ENCODE results near the gene SFMBT2.
"Not testable (repeated sequence)": the region's sequence is repeated elsewhere in the genome, so short reads cannot be mapped to it uniquely, and the experiment has no call there.

The SFMBT2 gene

DNA sequence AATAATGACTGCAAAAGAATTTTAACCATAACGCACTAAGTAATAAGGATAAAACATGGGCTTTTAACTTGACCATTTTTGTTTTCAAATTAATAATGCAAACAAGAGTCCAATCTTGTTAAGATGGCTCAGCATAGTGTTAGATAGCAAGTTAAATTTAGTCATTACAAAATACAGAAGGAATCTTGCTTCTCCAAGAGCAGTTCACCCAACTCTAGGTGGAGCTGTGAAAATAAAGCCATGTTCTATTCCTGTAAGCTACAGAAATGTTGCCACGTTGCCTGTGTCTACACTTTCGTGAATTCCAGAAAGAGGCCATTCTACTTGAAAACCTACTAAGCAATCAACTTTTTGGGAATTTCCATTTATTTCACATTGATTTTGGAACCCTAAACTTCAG lies 191.9 kb downstream of the SFMBT2 start:
- no peak for DNase-seq (ENCODE audit: low spot score)

DNA sequence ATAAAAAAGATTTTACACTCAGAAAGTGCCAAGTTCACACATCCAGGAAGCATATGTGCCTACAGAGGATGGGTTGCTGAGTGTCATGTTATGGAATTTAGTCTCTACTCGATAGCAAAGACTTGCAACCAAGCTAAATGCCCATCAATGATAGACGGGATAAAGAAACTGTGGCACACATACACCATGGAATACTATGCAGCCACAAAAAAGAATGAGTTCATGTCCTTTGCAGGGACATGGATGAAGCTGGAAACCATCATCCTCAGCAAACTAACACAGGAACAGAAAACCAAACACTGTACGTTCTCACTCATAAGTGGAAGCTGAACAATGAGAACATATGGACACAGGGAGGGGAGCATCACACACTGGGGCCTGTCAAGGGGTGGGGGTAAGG lies 198.1 kb downstream of the SFMBT2 start:
- DNase-seq (ENCODE audit: low spot score): not testable (repeated sequence)

DNA sequence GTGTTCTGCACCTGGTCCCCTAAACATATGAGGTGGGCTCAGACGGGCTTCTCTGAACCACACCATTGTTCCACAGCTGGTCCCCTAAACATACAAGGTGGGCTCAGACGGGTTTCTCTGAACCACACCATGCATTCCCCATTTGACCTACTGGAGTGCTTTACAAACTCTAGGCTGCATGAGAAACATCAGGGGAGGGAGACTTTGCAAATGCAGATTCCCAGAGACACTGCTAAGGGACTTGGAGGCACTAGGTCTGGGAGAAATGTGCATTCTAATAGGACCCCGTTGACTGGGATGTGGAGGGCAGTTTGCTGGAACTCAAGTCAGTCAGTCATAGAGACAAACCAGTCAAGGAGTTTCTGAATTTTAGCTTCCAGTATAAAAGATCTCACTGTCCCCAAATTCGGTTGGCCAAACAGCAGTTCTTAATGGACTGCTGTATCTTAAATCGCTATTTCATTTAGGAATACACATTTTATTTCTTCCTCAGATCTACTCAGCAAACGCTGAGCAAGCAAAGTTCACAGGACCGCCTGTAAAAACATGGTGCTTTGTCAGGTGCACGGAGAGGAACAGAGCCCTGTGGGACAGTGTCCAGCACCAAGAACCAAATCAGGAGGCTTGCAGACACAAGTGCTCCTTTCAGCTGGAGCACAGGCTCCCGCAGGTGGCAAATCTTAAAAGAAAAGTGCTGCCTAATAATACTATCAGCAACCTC lies 198.8 kb downstream of the SFMBT2 start:
- DNase-seq (ENCODE audit: low spot score): no peak

DNA sequence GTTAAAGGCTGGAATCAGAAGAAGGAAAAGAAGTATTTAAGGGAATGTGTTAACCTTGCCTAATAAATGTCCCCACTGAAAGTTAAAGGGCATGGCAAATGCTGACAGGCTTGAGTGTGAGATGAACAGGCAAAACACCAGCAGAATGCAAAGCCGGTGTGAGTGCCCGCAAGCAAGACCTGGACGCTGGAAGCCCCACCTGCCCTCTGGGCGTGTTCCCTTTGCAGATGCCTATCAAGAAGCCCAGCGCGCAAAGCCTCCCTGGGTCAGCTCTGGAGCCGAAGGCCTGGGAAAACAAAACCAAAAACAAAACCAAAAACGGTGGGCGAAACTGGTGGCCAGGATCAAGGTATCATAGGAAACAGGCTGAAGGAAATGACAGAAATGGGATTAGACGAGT lies 200.3 kb downstream of the SFMBT2 start:
- no peak for DNase-seq (ENCODE audit: low spot score)

DNA sequence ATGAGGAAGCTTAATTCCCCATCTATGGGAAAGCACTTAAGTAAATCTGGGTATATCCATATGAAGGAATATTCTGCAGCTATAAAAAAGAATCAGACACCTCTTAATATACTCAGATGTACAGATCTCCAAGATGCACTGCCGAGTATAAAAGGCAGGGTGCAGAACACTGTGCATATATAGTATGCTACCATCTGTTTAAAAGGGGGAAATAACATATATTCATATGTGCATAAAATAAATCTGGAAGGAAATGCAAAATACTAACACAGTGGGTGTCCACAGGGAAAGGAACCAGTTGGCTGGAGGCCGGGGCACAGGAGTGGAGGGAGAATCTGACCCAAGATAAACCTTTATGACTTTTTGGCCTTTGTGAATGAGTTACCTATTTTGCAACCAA lies 201.4 kb downstream of the SFMBT2 start:
- no peak for DNase-seq (ENCODE audit: low spot score)

DNA sequence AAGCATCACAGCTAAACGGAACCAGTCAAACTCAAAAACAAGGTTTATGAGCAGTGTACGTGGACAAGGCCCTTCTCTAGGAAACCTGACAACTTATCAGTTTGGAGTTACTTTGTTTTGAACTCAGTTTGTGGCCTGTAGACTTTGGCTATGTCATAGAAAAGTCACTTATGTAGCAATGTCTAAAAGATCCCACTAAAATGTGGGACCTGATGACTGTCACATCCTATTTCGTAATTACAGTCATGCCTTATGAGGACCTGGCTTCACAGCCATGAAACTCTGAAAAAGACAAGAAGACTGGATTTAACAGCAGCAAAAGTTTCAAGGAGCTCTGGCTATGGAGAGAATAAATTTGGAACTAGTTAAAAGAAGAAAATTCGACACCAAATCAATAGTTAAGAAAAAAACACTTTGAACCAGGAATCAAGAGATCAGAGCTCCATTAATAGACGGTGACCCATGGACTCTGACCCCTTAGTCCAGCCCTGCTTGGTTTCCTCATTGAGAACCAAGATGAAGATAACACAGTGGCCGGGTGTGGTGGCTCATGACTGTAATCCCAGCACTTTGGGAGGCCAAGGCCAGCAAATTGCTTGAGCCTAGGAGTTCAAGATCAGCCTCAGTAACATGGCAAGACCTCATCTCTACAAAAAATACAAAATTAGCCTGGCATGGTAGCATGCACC lies 204.3 kb downstream of the SFMBT2 start:
- DNase-seq (ENCODE audit: low spot score): no peak

DNA sequence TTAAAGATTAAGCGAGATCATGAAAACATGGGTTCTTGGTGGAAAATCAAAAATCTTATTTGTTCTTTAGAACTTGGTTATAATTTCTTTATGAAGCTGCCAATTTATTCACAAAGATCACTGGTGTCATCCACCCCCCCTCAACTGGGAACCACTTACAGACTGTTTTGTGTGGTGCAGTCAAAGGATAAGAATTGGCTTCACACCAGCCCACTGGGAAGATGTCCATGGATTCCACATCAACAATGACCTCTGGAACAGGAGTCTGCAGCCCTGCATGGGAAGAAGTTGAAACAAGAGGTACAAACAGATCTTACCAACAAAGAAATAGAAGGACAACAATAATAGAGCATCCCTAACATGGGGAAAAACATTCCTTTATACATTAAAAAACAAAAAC lies 205.2 kb downstream of the SFMBT2 start:
- DNase-seq (ENCODE audit: low spot score): no peak

DNA sequence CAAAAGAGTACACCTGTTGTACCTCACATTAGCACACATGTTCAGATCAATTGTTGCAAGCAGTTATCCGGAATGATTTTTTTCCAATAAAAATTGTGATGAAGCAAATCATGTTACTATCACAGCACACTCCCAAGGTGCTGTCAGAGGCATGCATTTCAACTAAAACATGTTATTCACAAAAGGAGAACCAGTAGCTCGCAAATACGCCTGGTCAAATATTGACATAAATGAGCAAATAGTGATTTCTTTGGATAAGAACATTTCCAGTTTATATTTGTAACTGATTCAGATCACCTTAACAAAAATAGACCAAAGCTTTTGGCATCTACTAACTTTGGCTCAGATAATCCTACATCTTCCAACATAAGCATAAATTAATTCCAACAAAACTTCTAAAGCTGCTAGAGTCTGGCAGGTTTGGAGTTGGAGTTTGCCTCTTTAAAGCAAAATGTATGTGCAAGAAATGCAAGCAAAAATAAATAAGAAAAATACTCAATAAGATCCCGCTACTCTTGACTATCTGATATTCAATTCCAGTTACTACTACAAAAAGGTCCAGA lies 208.0 kb downstream of the SFMBT2 start:
- no peak for DNase-seq (ENCODE audit: low spot score)

DNA sequence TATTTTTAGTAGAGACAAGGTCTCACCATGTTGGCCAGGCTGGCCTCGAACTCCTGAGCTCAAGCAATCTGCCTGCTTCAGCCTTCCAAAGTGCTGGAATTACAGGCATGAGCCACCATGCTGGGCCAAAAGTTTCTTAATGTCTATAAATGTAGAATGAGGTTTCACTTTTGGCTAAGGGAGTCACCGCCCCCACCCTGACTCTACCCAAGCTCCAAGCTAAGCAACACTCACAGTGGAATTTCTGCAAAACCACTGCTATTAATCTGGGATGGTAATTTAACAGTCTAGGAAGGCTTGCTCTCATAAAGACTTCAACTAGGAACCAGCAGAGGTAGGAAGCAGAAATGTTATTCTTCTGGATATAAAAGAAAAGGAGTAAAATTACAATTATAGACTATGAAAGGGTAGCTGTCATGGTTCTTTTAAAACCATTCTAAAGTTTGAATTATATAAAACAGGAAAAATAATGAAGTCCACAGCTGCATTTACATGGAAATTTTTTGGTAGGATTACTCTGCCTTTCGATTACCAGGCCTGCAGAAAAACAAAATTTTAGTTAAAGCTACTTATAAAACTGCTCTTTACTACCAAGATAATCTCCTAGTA lies 211.6 kb downstream of the SFMBT2 start:
- DNase-seq (ENCODE audit: low spot score): no peak

DNA sequence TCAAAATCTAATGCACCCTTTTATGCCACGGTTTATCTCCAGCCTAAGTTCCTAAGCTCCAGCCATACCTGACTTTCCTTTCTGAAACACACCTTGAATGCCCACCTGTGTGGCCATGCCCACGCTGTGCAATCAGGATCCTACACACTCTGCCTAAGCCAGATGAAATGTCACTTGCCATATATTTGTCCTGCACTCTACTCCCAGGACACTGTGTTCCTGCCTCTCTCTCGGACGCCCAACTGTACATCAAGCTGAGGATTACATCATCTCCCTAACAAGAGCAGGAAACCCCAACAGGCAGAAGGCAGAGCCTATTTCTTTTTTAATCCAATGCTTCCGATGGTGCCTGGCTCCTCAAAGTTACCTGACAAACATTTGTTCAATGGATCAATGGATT lies 214.6 kb downstream of the SFMBT2 start:
- DNase-seq (ENCODE audit: low spot score): no peak

DNA sequence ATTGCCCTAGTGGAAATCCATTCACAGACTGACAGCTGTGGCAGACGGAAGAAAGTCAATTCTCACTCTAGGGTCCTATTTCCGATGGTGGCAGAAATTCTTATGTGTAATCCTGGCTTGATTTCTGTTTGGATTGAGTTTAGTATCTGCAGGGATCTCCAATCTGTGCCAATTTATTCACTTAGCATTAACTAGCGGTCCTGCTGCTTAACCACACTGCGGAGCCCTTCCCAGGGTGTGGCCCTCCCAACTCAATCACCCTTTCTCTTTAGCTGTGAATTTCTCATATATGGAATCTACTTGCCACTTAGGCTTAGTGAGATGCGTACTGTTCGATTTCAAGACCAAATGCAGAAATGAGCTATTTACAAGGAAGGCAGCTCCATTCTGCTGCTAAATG lies 215.7 kb downstream of the SFMBT2 start:
- no peak for DNase-seq (ENCODE audit: low spot score)

DNA sequence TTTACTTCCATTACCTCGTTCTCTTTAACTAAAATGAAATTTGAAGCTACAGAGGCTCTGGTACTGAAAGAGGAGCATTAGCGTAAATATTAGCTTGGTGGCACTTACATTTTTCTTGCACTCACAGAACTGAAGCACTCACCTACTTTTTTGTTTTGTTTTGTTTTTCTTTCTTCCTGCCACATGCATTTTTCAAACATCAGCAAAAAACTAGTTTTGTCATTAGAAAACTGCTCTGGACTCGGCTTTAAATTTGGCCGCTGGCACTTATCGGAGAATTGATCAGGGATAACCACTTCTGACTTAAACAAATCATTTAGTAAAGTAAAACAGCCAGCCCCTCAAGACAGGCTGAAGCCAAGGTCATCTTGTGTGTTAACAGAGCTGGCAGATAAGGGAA lies 216.3 kb downstream of the SFMBT2 start:
- no peak for DNase-seq (ENCODE audit: low spot score)

DNA sequence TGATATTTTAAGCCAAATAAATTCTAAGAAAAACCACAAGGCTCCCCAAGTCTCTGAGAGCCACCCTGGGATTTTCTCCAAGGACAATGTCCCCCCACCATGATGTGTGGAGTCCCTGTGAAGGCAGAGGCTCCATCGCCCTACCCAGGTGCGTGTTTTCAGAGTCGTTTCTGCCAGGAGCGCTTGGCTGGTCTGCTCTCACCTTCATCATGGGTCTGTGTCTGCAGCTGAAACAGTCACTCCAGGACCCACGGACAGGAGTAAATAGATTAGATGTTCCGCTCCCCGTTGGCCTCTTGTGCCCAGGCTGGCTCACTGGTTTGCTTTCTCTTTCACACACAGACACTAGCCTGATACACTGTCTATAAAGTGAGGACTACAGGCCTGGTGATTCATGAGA lies 217.5 kb downstream of the SFMBT2 start:
- DNase-seq (ENCODE audit: low spot score): no peak

DNA sequence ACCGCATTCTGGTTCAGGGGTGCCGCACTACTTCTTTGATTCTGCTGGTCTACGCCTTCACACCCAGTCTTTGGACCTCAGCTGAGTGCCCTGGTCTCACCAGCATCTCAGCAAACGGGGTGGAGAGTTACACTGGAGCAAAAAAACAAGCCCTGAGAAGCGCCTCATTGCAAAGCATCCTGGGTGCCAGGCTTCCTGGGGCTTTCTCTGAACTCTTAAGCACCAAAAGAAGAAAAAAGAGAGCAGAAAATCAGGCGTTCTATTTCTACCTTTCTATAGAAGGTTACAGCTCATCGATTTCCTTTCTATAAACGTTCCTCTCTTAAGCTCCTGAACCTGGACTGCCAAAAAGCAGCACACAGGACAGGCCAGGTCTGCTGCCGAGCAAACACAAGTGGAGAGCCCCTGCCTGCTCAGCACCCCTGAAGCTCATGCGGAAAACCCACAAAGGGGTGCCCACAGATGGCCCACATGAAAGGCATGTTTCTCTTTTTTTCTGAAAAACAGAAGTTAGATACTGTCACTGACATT lies 217.9 kb downstream of the SFMBT2 start:
- no peak for DNase-seq (ENCODE audit: low spot score)

DNA sequence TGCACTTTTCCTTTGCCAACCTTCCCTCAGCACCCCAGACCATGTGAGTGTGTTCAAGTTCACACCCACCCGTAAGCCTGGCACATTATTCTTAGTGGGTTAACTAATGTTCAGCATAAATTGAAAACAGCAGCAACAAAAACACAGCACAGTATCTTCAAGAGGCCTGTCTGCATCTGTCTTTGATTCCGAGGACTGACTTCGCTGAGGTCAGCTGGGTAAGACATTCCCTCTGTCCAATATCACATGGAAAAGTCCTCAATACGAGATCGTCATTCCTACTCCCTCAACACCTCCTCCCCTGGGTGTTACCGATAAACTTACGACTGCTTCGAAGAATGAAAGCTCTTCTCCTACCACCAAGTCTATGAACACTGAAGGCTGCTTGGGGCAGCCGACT lies 218.8 kb downstream of the SFMBT2 start:
- no peak for DNase-seq (ENCODE audit: low spot score)

DNA sequence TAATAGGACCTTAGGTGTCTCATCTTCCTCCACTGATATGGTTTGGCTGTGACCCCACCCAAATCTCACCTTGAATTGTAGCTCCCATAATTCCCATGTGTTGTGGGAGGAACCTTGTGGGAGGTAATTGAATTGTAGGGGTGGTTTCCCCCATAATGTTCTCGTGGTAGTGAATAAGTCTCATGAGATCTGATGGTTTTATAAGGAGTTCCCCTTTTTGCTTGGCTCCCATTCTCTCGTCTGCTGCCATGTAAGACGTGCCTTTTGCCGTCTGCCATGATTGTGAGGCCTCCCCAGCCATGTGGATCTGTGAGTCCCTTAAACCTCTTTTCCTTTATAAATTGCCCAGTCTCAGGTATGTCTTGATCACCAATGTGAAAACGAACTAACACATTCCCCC lies 220.1 kb downstream of the SFMBT2 start:
- not testable (repeated sequence) for DNase-seq (ENCODE audit: low spot score)

DNA sequence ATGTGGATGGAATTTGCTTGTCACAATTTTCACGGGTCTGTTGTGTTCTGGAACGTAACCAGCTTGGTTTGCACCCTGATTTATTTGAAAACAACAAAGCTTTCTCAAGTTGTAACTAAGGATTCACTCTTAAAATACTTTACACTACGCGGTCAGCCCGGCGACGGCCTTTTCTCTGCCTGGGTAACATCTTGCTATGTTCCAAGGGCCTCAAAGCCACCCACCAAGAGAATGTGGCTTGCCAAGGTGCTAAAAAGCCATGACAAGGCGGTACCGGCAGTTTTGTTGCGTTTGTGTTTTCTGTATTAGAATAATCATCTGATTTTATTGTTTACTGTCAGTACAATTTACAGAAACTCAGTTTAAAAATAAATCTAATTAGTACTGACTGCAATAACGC lies 220.9 kb downstream of the SFMBT2 start:
- no peak for DNase-seq (ENCODE audit: low spot score)

DNA sequence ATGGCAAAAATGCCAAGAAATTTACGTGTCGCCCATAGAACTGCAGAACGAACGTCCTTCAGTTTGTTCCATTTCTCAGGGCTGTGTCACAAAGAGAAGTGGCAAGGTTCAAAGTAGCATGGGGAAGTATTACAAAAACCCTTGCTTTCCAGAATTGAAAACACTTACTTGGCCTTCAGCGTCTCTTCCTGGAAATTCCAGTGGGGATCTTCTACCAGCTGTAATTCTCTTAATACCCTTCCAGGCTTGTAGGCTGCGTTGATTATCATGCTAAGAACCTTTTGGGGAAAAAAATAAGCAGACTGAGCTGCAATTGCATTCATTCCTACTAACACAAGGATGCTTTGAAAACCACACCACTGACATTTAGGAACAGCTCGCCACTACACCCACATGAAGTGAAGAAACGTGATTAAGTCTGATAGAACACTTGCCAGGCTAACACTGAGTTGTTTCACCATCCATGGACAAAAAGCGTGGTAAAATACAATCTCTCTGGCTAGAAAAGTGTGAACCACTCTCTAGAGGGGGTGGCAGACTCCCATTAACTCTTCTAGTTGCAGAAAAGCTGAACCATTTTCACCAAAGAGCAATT lies 222.3 kb downstream of the SFMBT2 start:
- no peak for DNase-seq (ENCODE audit: low spot score)

DNA sequence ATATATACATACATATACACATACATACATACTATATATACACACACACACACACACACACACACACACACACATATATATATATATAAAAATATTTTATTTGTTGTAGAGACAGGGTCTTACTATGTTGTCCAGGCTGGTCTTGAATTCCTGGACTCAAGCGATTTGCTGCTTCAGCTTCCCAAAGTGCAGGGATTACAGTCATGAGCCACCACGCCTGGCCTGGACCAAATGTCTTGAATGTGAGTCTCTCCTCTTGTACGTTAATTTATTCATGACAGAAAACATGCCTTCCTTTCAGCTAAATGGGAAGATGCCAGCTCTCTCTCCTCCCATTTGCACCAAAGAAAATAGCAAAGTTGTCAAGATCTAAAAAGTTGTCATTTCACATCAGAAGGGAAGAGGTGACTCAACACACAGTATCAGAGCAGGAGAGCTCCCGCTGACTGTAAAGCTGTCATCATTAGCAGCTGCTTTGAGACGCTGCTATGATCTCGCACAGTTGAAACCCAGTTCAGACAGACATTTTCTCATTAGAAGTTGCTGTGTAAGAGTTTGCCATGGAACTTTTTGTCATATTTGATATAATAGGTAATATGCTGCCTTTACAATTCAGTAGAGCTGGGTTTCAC lies 224.3 kb downstream of the SFMBT2 start:
- no peak for DNase-seq (ENCODE audit: low spot score)

DNA sequence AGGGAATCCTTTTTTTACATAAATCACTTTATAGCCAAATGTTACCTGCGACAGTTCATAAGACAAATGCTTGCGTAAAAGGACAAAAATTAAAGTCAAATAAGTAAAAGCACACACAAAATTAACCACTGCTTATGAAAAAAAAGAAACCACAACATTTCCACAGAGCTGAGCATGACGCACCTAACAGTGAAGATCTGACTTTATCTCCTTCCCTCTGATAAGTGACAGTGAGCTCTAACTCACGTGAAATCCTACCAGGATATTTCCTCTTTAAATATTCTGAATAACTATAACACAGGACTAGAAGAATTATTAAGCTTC lies 225.5 kb downstream of the SFMBT2 start:
- no peak for DNase-seq (ENCODE audit: low spot score)

DNA sequence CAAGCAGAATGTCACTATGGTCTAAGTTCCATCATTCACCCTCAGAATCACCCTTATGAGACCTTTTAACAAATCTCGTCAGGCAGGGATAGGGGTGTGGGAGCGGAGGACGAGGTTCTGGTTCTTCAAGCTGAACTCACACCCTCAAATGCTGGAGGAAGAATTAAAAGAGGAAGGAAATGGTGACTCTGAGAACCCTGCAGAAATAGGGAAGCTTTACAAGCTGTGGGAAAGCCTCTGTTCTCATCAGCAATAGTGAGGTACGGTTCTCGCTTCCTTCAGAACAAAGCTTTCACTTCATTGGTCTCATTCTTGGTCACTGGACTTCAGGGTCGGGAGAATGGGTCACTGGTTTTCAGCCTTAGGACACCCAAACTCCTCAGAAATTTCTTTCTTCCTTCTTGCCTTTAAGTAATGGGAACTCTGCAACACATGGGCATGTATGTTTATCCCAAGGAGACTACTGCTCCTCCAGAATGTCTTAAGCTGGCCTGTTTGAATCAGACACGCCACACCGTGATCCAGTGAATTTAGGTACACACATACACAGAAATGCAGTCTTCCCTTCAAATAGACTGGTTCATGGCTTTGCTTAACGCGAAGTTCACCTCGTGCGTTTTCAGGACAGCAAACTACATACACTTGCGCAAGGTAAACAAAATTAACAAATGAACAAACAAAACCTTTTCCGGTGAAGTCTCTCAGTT lies 226.0 kb downstream of the SFMBT2 start:
- DNase-seq (ENCODE audit: low spot score): no peak

DNA sequence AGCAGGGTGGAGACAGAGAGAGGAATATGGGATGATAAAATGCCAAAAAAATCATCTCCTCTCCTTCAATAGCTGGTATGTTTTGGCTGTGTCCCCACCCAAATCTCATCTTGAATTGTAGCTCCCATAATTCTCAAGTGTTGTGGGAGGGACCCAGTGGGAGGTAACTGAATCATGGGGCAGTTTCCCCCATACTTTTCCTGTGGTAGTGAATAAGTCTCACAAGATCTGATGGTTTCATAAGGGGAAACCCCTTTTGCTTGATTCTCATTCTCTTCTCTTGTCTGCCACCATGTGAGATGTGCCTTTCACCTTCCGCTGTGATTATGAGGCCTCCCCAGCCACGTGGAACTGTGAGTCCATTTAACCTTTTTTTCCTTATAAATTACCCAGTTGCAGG lies 226.7 kb downstream of the SFMBT2 start:
- not testable (repeated sequence) for DNase-seq (ENCODE audit: low spot score)

Data from cerebellar cortex (tissue), 1 donor.